HepG2 (cell line): ENCODE data around the gene CFAP61. TPM values are rescaled to one million over a fixed set of nuclear protein-coding genes. Genes with fewer than 3 reads are reported as not detected.

Source experiments
- BCL6 ChIP-seq: IDR thresholded peaks from 2 replicates; pipeline ENCODE4 v1.6.1; 2016; ENCODE audit warnings: missing genetic modification reagents, missing compliant biosample characterization
- FOXA3 ChIP-seq: IDR thresholded peaks from 2 replicates; pipeline ENCODE4 v1.6.1; 2016; ENCODE audit warnings: missing genetic modification reagents, missing compliant biosample characterization
- FOXO1 ChIP-seq: sonication (generic); formaldehyde crosslinking; IDR thresholded peaks from 2 replicates; pipeline ENCODE4 v1.4.0; 2020; ENCODE audit warnings: missing genetic modification reagents
- FOXP1 ChIP-seq, 2 experiments: fragments of 450-650 bp in 1 of 2; IDR thresholded peaks; 2 replicates each; pipeline ENCODE4 v1.6.1; 2017 to 2018; ENCODE audit warnings: antibody characterized with exemption in 1 of 2
- HDAC2 ChIP-seq: sonication (generic); formaldehyde crosslinking; IDR thresholded peaks from 2 replicates; pipeline ENCODE4 v1.4.0; 2020; ENCODE audit warnings: missing genetic modification reagents
- HIC2 ChIP-seq: sonication (generic); formaldehyde crosslinking; IDR thresholded peaks from 2 replicates; pipeline ENCODE4 v1.9.0; 2022; ENCODE audit warnings: low read depth, missing genetic modification reagents
- HNF4A ChIP-seq: sonication (generic); formaldehyde crosslinking; IDR thresholded peaks from 2 replicates; pipeline ENCODE4 v1.4.0; 2020; ENCODE audit warnings: missing genetic modification reagents
- IKZF5 ChIP-seq: IDR thresholded peaks from 2 replicates; pipeline ENCODE4 v1.6.1; 2018; ENCODE audit warnings: missing genetic modification reagents, mild to moderate bottlenecking, missing compliant biosample characterization
- ISL2 ChIP-seq: sonication (generic); formaldehyde crosslinking; IDR thresholded peaks from 2 replicates; pipeline ENCODE4 v1.5.0; 2020; ENCODE audit warnings: missing genetic modification reagents
- ISX ChIP-seq: sonication (generic); formaldehyde crosslinking; conservative IDR thresholded peaks from 2 replicates; pipeline ENCODE4 v1.5.0; 2020; ENCODE audit warnings: missing genetic modification reagents
- KDM6A ChIP-seq: IDR thresholded peaks from 2 replicates; pipeline ENCODE4 v1.6.1; 2016; ENCODE audit warnings: low read depth
- MXD1 ChIP-seq: sonication (generic); formaldehyde crosslinking; IDR thresholded peaks from 2 replicates; pipeline ENCODE4 v1.4.0; 2020; ENCODE audit warnings: mild to moderate bottlenecking, missing genetic modification reagents
- NFKB2 ChIP-seq: sonication (generic); formaldehyde crosslinking; IDR thresholded peaks from 2 replicates; pipeline ENCODE4 v1.4.0; 2020; ENCODE audit warnings: missing genetic modification reagents, borderline replicate concordance
- NR2F2 ChIP-seq: IDR thresholded peaks from 2 replicates; pipeline ENCODE4 v1.6.1; 2012; ENCODE audit warnings: low read depth, inconsistent platforms, borderline replicate concordance
- PAF1 ChIP-seq: IDR thresholded peaks from 2 replicates; pipeline ENCODE4 v1.6.1; 2016; ENCODE audit warnings: missing genetic modification reagents, missing compliant biosample characterization
- REL ChIP-seq: sonication (generic); formaldehyde crosslinking; conservative IDR thresholded peaks from 2 replicates; pipeline ENCODE4 v1.8.0; 2022; ENCODE audit warnings: mild to moderate bottlenecking, missing genetic modification reagents, moderate library complexity
- TAF15 ChIP-seq: fragments of 200-400 bp; formaldehyde crosslinking; IDR thresholded peaks from one replicate; pipeline ENCODE4 v1.6.1; 2018; ENCODE audit warnings: mild to moderate bottlenecking, low read depth, low read length; ENCODE audit not compliant: poor library complexity, severe bottlenecking
- TBX2 ChIP-seq: sonication (generic); formaldehyde crosslinking; IDR thresholded peaks from 2 replicates; pipeline ENCODE4 v1.5.0; 2020; ENCODE audit warnings: missing genetic modification reagents, mild to moderate bottlenecking, borderline replicate concordance
- THAP11 ChIP-seq: IDR thresholded peaks from 2 replicates; pipeline ENCODE4 v1.6.1; 2016; ENCODE audit warnings: missing biosample characterization, missing genetic modification reagents
- TP53 ChIP-seq: sonication (generic); formaldehyde crosslinking; conservative IDR thresholded peaks from 2 replicates; pipeline ENCODE4 v1.4.0; 2020; ENCODE audit warnings: missing genetic modification reagents
- ZBTB46 ChIP-seq: sonication (generic); formaldehyde crosslinking; IDR thresholded peaks from 2 replicates; pipeline ENCODE4 v1.4.0; 2020; ENCODE audit warnings: mild to moderate bottlenecking, missing genetic modification reagents, borderline replicate concordance
- ZNF12 ChIP-seq: sonication (generic); formaldehyde crosslinking; IDR thresholded peaks from 2 replicates; pipeline ENCODE4 v1.5.0; 2020; ENCODE audit warnings: missing genetic modification reagents
- ZNF513 ChIP-seq: sonication (generic); formaldehyde crosslinking; conservative IDR thresholded peaks from 2 replicates; pipeline ENCODE4 v1.5.0; 2020; ENCODE audit warnings: missing genetic modification reagents
- ZNF7 ChIP-seq: IDR thresholded peaks from 2 replicates; pipeline ENCODE4 v1.6.1; 2016; ENCODE audit warnings: missing biosample characterization, missing genetic modification reagents
- ZNF788 ChIP-seq: sonication (generic); formaldehyde crosslinking; IDR thresholded peaks from 2 replicates; pipeline ENCODE4 v1.5.0; 2020; ENCODE audit warnings: mild to moderate bottlenecking, missing genetic modification reagents, borderline replicate concordance
- polyA plus RNA-seq, 8 experiments: library from polyadenylated mRNA; depleted of rRNA in 3 of 8; stranded (reverse) in 7 of 8; unstranded in 1 of 8; fragments of >200 nt; fragmentation: Illumina TruSeq in 4 of 8; extraction: Trizol in 4 of 8; gene quantifications; 2 replicates each; pipeline versions ENCODE4 v1.2.1 to v1.2.3, GENCODE V29; 2011 to 2016; ENCODE audit warnings: low read depth in 4 of 8, missing spikeins in 1 of 8, mixed read lengths in 1 of 8; ENCODE audit not compliant: insufficient read depth in 1 of 8
- total RNA-seq, 5 experiments: library from RNA; depleted of rRNA; stranded (reverse); fragments of >200 nt; fragmentation: Illumina TruSeq; extraction: Trizol; gene quantifications; 2 replicates each; pipeline ENCODE4 v1.2.3, GENCODE V29; 2016; ENCODE audit warnings: low read depth in 1 of 5

The CFAP61 gene
- total and polyA plus RNA-seq, 2 of the 13 experiments (the other 11 are each of a cell fraction or from before 2014, with no cell fraction given), result 0.27 TPM; not detected in 1

- TF ChIP-seq ZNF513 (CRISPR knock-in tag) (no peak), HNF4A (CRISPR knock-in tag) (peak; percentile 92), ISX (no peak), FOXO1 (CRISPR knock-in tag) (peak; percentile 92), IKZF5 (CRISPR knock-in tag) (0 out of 2 replicates have a peak, but pooled peaks have one; percentile 30), PAF1 (CRISPR knock-in tag) (no peak), HIC2 (no peak), FOXP1 (IDR thresholded peaks at IDR 0.05) (no peak), FOXP1 (CRISPR knock-in tag; IDR thresholded peaks at IDR 0.05) (peak; percentile 67), TAF15 (no peak), NFKB2 (CRISPR knock-in tag) (no peak), ZNF12 (CRISPR knock-in tag) (peak; percentile 48; the same call in 1 of the 2 replicates), MXD1 (CRISPR knock-in tag) (no peak), TBX2 (peak; percentile 35; the same call in 1 of the 2 replicates), ZNF788 (CRISPR knock-in tag) (no peak), TP53 (CRISPR knock-in tag) (no peak), FOXA3 (CRISPR knock-in tag) (peak; percentile 82; the same call in 1 of the 2 replicates), ISL2 (0 out of 2 replicates have a peak, but pooled peaks have one; percentile 40), ZBTB46 (CRISPR knock-in tag) (no peak), THAP11 (CRISPR knock-in tag) (0 out of 2 replicates have a peak, but pooled peaks have one; percentile 28), NR2F2 (0 out of 2 replicates have a peak, but pooled peaks have one; percentile 18), HDAC2 (peak; percentile 63; the same call in 1 of the 2 replicates), ZNF7 (no peak), KDM6A (CRISPR knock-in tag) (peak; percentile 52; the same call in 1 of the 2 replicates), REL (CRISPR knock-in tag) (no peak), BCL6 (peak; percentile 69)
Measured at GRCh38 chr20:20196610-20197009, 144.3 kb downstream of the CFAP61 start (continued).
